ENCODE data around the gene PSME2. TPM values are rescaled to one million over a fixed set of nuclear protein-coding genes. Genes with fewer than 3 reads are reported as not detected.

Gene PSME2
- total RNA-seq, 1 experiment from 2014 or later = 126 TPM

DNA sequence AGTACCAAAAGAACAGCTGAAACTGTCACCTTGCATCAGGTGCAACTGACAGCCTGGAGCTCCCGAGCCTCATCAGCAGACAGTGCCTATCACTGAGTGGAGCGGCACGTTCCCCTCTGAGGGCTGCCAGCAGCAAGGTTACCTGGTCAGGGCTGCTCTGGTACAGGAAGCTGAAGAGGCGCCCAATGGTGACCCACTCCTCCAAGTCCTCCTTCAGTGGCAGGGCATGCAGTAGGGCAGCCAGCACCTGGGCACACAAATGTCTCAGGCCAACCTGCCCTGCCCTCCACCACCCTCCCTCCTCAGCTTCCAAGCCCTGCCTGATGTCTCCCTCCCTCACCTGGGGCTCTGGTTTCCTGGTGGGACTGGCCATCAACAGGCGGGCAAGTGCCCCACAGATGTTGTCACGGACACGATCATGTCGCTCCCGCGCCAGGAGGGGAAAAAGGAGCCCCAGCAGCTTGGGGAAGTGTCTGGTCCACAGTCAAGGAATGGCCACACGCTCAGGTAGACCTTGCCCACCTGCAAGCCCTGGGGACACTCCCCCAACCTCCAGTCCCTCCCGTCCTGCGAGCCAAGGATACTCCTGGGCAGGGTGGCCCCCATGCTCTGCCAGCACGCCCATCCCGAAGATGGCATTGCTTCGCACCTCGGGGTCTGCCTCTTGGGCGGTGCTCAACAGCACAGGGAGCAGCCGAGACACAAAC lies 35.1 kb upstream of the PSME2 start:
- Histone ChIP-seq H2BK5ac (ENCODE audit: insufficient read length, low read length) (no peak overlapping the region), H3K23me2 (ENCODE audit: insufficient read length, low read depth, low read length, poor library complexity, severe bottlenecking) (no peaks in the 10 kb centered on the region), H3K14ac (ENCODE audit: insufficient read depth, low read length) (no peak overlapping the region), H2BK20ac (ENCODE audit: low read depth, low read length, poor library complexity, severe bottlenecking) (no peak overlapping the region), H3K4me2 (ENCODE audit: insufficient read depth, insufficient read length, low read length) (no peak overlapping the region), H3K18ac (ENCODE audit: insufficient read length, low read depth, low read length) (no peak overlapping the region), H3K79me1 (ENCODE audit: insufficient read depth, low read depth, low read length, poor library complexity, severe bottlenecking) (no peaks in the 10 kb centered on the region), H2AK5ac (ENCODE audit: insufficient read length, low read length) (no peak overlapping the region), H2BK15ac (ENCODE audit: low read depth, low read length) (no peak overlapping the region), H2AFZ (ENCODE audit: low read length) (no peak overlapping the region), H2BK120ac (ENCODE audit: low read depth, low read length, poor library complexity, severe bottlenecking) (no peak overlapping the region), H3K27ac (ENCODE audit: insufficient read length, low read depth, low read length) (no peak overlapping the region), H3K9ac (ENCODE audit: extremely low read depth, insufficient read length, low read length) (no peak overlapping the region), H4K20me1 (ENCODE audit: control insufficient read depth, insufficient read depth, insufficient read length) (no peaks in the 10 kb centered on the region), H3K4me1 (ENCODE audit: insufficient read depth, low read length) (no peaks in the 10 kb centered on the region), H2BK12ac (ENCODE audit: insufficient read length, low read depth, low read length) (no peak overlapping the region), H3K56ac (ENCODE audit: insufficient read length, low read depth, low read length) (no peak overlapping the region), H3K23ac (ENCODE audit: insufficient read length, low read depth, low read length) (no peak overlapping the region), H4K5ac (ENCODE audit: insufficient read length, low read depth, low read length) (no peak overlapping the region), H4K8ac (replicated peaks; ENCODE audit: insufficient read length, low read depth, low read length) (no peak overlapping the region), H3K79me2 (ENCODE audit: insufficient read depth, low read length) (no peaks in the 10 kb centered on the region), H4K91ac (ENCODE audit: insufficient read length, low read depth, low read length) (no peak overlapping the region), H3K4ac (ENCODE audit: low read depth, low read length) (no peak overlapping the region), H3K27me3 (ENCODE audit: insufficient read depth, low read length) (no peaks in the 10 kb centered on the region), H3T11ph (ENCODE audit: low read length) (no peak overlapping the region), H3K9me3 (ENCODE audit: control insufficient read depth, low read depth, low read length) (no peaks in the 10 kb centered on the region)
- WGBS (ENCODE audit: extremely low coverage, insufficient read length, low lambda C conversion rate) = no CpG with 5 or more reads among the region's 19 CpGs
- no peaks in the 10 kb centered on the region for H3K4me1 Mint-ChIP-seq
- no peak overlapping the region for H3K27ac Mint-ChIP-seq
- TF ChIP-seq, protein P1, sequence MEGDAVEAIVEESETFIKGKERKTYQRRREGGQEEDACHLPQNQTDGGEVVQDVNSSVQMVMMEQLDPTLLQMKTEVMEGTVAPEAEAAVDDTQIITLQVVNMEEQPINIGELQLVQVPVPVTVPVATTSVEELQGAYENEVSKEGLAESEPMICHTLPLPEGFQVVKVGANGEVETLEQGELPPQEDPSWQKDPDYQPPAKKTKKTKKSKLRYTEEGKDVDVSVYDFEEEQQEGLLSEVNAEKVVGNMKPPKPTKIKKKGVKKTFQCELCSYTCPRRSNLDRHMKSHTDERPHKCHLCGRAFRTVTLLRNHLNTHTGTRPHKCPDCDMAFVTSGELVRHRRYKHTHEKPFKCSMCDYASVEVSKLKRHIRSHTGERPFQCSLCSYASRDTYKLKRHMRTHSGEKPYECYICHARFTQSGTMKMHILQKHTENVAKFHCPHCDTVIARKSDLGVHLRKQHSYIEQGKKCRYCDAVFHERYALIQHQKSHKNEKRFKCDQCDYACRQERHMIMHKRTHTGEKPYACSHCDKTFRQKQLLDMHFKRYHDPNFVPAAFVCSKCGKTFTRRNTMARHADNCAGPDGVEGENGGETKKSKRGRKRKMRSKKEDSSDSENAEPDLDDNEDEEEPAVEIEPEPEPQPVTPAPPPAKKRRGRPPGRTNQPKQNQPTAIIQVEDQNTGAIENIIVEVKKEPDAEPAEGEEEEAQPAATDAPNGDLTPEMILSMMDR (conservative IDR thresholded peaks at IDR 0.05) = no peak
- H3K27me3 Mint-ChIP-seq (ENCODE audit: low read depth) = no peaks in the 10 kb centered on the region; the same call in 1 of the 2 replicates
- no peaks in the 10 kb centered on the region for H3K9me3 Mint-ChIP-seq
- H3K36me3 Mint-ChIP-seq (ENCODE audit: insufficient read depth in 1 of 3, low read depth in 3 of 3) = peaks cover 44 to 92% (median 79%) of the 10 kb centered on the region in 3 experiments
- no peak overlapping the region for H3K4me3 Mint-ChIP-seq
- no peak for DNase-seq
